Measurements from ENCODE around the gene DCST2. TPM values are rescaled to one million over a fixed set of nuclear protein-coding genes. Genes with fewer than 3 reads are reported as not detected.

Gene DCST2
- total and polyA plus RNA-seq, 2 of the 8 experiments (the other 6 are each of a cell fraction or from before 2014, with no cell fraction given) = 0.43 to 2.1 TPM

DNA sequence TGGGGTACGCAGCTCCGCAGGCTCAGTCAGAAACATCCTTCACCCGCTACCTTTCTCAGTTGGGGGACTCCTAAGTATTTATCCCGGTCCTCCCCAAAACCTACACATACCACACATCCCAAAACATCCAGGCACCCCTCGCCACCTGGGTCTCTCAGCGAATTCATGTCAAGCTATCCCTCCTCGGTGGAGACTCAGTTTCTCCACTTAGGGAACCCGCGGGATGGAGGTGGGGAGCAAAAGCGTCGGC is 32.2 kb downstream of the DCST2 start:
- H4K8ac ChIP-seq (ENCODE audit: extremely low read depth, insufficient read depth, low read length) = 0 out of 2 replicates have a peak overlapping the region, but pooled peaks have one; percentile 93
- DNase-seq (ENCODE audit: low read depth in 1 of 2, low spot score in 2 of 2) (no peak), FAIRE-seq (no peak)
- no peak overlapping the region; the same call in 1 of the 2 replicates for H3K27ac ChIP-seq (ENCODE audit: low read depth, low read length)
- peak overlapping the region; percentile 50 for H4K5ac ChIP-seq (ENCODE audit: insufficient read length, low read depth, low read length)
- H3K4me2 ChIP-seq (ENCODE audit: insufficient read depth in 1 of 2, low read depth in 2 of 2, low read length in 2 of 2) = peak overlapping the region; percentile 79 to 87
- peak overlapping the region; percentile 8 for H4K91ac ChIP-seq (replicated peaks; ENCODE audit: insufficient read length, low read length)
- peak overlapping the region; percentile 83 for H3K18ac ChIP-seq (ENCODE audit: extremely low read depth, low read length)
- H2BK20ac ChIP-seq (ENCODE audit: low read length) = peak overlapping the region; percentile 72; the same call in 1 of the 2 replicates
- H2BK15ac ChIP-seq (ENCODE audit: low read length) = no peak overlapping the region
- H3K23me2 ChIP-seq (ENCODE audit: low read depth, low read length) = peaks cover 18% of the 10 kb centered on the region; the same call in 1 of the 2 replicates
- ChIA-PET CTCF (ENCODE audit: partially characterized antibody) (interaction anchor here (0.9 to 14.0 kb wide), 7 partner anchors 13 to 90 kb away, joined by 3 to 334 read pairs (median 113); partner anchors contain the start of genes CKS1B, EFNA3, EFNA4 and FLAD1), POLR2A (ENCODE audit: partially characterized antibody) (interaction anchor here (0.6 to 42.8 kb wide), 7 partner anchors 14 to 864 kb away, joined by 3 to 702 read pairs (median 4); partner anchors contain the start of genes CKS1B, EFNA3, EFNA4 and FLAD1)
- no peak overlapping the region for H3K23ac ChIP-seq (ENCODE audit: insufficient read length)
- H2BK120ac ChIP-seq (replicated peaks; ENCODE audit: low read depth, low read length) = no peak overlapping the region
- peak overlapping the region in 2 of 4 experiments; percentile 43 to 60; a peak in 2 of 7 replicates for H3K9ac ChIP-seq (replicated peaks in 1 of 4; ENCODE audit: extremely low read depth in 1 of 4, low read depth in 3 of 4, low read length in 3 of 4)
- peaks cover 0 to 2% (median 0%) of the 10 kb centered on the region in 4 experiments; a peak in 2 of 8 replicates for H3K36me3 ChIP-seq (ENCODE audit: control insufficient read depth in 2 of 4, insufficient read depth in 4 of 4, low read length in 3 of 4)
- peak overlapping the region; percentile 87 for H2BK5ac ChIP-seq (ENCODE audit: low read depth, low read length)
- H3K4me3 ChIP-seq (ENCODE audit: extremely low read depth in 1 of 4, insufficient read depth in 2 of 4, low read depth in 3 of 4, low read length in 4 of 4) = peak overlapping the region; percentile 61 to 77 (median 63)
- peaks cover 0 to 8% of the 10 kb centered on the region in 2 experiments for H4K20me1 ChIP-seq (replicated peaks in 1 of 2; ENCODE audit: control insufficient read depth in 1 of 2, insufficient read depth in 2 of 2, low read length in 2 of 2)
- no peak for TF ChIP-seq JUND (IDR thresholded peaks at IDR 0.05; ENCODE audit: low read length)
- TF ChIP-seq ASH2L (IDR thresholded peaks at IDR 0.05; ENCODE audit: low read length) = peak; percentile 49
- TF ChIP-seq, protein P1, sequence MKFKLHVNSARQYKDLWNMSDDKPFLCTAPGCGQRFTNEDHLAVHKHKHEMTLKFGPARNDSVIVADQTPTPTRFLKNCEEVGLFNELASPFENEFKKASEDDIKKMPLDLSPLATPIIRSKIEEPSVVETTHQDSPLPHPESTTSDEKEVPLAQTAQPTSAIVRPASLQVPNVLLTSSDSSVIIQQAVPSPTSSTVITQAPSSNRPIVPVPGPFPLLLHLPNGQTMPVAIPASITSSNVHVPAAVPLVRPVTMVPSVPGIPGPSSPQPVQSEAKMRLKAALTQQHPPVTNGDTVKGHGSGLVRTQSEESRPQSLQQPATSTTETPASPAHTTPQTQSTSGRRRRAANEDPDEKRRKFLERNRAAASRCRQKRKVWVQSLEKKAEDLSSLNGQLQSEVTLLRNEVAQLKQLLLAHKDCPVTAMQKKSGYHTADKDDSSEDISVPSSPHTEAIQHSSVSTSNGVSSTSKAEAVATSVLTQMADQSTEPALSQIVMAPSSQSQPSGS (IDR thresholded peaks at IDR 0.05; ENCODE audit: low read length) = no peak
- TF ChIP-seq HDAC2 (IDR thresholded peaks at IDR 0.05; ENCODE audit: borderline replicate concordance in 1 of 2, low read depth in 2 of 2, low read length in 2 of 2) = peak; percentile 9 to 45; a peak in 1 of 4 replicates
- TF ChIP-seq TBP (IDR thresholded peaks at IDR 0.05; ENCODE audit: low read depth, low read length) = peak; percentile 5; the same call in 1 of the 2 replicates
- peaks cover 0 to 33% of the 10 kb centered on the region in 2 experiments; a peak in 2 of 4 replicates for H3K79me2 ChIP-seq (ENCODE audit: control insufficient read depth in 1 of 2, insufficient read depth in 2 of 2, low read length in 2 of 2)
- no peak overlapping the region for H3K56ac ChIP-seq (replicated peaks; ENCODE audit: insufficient read length, low read depth, low read length)
- H2AFZ ChIP-seq (ENCODE audit: low read length) = no peak overlapping the region
- H3K27me3 ChIP-seq (replicated peaks in 1 of 4; ENCODE audit: control insufficient read depth in 3 of 4, extremely low read depth in 1 of 4, insufficient read depth in 3 of 4, low read length in 3 of 4) = no peaks in the 10 kb centered on the region
- no peak overlapping the region for H2AK5ac ChIP-seq (ENCODE audit: low read depth, low read length)
- H2BK12ac ChIP-seq (ENCODE audit: low read depth, low read length) = peak overlapping the region; percentile 80
- 0% methylated on average over 7 of the region's 11 CpGs; no CpG with 5 or more reads in 1 of the 2 experiments for WGBS, 2 experiments (ENCODE audit: extremely low coverage in 1 of 2, insufficient coverage in 1 of 2, insufficient read length in 1 of 2, insufficient replicate concordance in 2 of 2, low coverage in 1 of 2, low lambda C conversion rate in 2 of 2, missing lambda C conversion rate in 1 of 2)
- no peaks in the 10 kb centered on the region for H3K9me3 ChIP-seq (ENCODE audit: insufficient read depth in 2 of 2, low read depth in 1 of 2, low read length in 1 of 2)
- peak overlapping the region; percentile 74 for H3K4ac ChIP-seq (replicated peaks; ENCODE audit: insufficient read length, low read depth, low read length)
- peaks cover 6 to 18% (median 14%) of the 10 kb centered on the region in 4 experiments for H3K4me1 ChIP-seq (replicated peaks in 1 of 4; ENCODE audit: control insufficient read depth in 3 of 4, insufficient read depth in 4 of 4, low read length in 3 of 4)
- H3K14ac ChIP-seq (ENCODE audit: insufficient read length) = no peak overlapping the region
- H3K79me1 ChIP-seq (ENCODE audit: low read depth, low read length) = peaks cover 4% of the 10 kb centered on the region; the same call in 1 of the 2 replicates

All from H1 (cell line).